Measurements from ENCODE around the gene EEIG1. TPM values are rescaled to one million over a fixed set of nuclear protein-coding genes. Genes with fewer than 3 reads are reported as not detected.

Gene EEIG1
- total and polyA plus RNA-seq, 2 of the 4 experiments (the other 2 are of a cell fraction): 1.1 to 23.2 TPM

- H3K4me3 ChIP-seq (ENCODE audit: insufficient read depth, low read depth, low read length): no peak overlapping the region
These were observed 36.1 kb downstream of the EEIG1 start for GRCh38 chr9:127944586-127945218.

More at GRCh38 chr9:127944586-127945218, 36.1 kb downstream of the EEIG1 start:
- Histone ChIP-seq H3K79me1 (ENCODE audit: low read depth in 1 of 2, low read length in 2 of 2) (peaks cover 0 to 13% of the 10 kb centered on the region in 2 experiments; a peak in 1 of 4 replicates), H3K9me3 (ENCODE audit: control insufficient read depth, insufficient read depth, low read length) (no peaks in the 10 kb centered on the region), H3K18ac (ENCODE audit: low read depth, low read length) (no peak overlapping the region), H3K4ac (ENCODE audit: low read depth, low read length) (no peak overlapping the region), H2AFZ (replicated peaks; ENCODE audit: low read length, poor library complexity) (no peak overlapping the region), H2AK9ac (replicated peaks; ENCODE audit: low read depth, low read length, poor library complexity) (no peak overlapping the region), H3K23ac (ENCODE audit: low read depth, low read length) (no peak overlapping the region), H2BK5ac (ENCODE audit: low read depth, low read length, poor library complexity, severe bottlenecking) (no peak overlapping the region), H2BK15ac (ENCODE audit: low read depth, low read length) (no peak overlapping the region), H3K4me2 (ENCODE audit: low read depth, low read length) (no peak overlapping the region), H3K14ac (replicated peaks; ENCODE audit: low read depth, low read length) (no peak overlapping the region), H3K4me1 (ENCODE audit: control insufficient read depth, insufficient read depth, low read length) (peaks cover 5% of the 10 kb centered on the region; the same call in 1 of the 2 replicates), H3K27ac (ENCODE audit: insufficient read depth, low read length) (no peak overlapping the region), H2BK120ac (ENCODE audit: low read depth, low read length) (no peak overlapping the region), H3K56ac (ENCODE audit: extremely low read depth, insufficient read depth, low read length) (no peak overlapping the region), H4K5ac (ENCODE audit: low read depth, low read length) (no peak overlapping the region), H2BK20ac (ENCODE audit: low read depth, low read length) (no peak overlapping the region), H3K36me3 (ENCODE audit: control insufficient read depth, insufficient read depth, low read length) (peaks cover 34% of the 10 kb centered on the region), H2AK5ac (ENCODE audit: low read depth, low read length) (no peak overlapping the region), H4K20me1 (ENCODE audit: insufficient read depth, low read length) (peaks cover 12% of the 10 kb centered on the region), H4K91ac (ENCODE audit: insufficient read depth, low read depth, low read length) (no peak overlapping the region), H3K27me3 (ENCODE audit: control insufficient read depth, insufficient read depth, low read length) (no peaks in the 10 kb centered on the region), H4K8ac (ENCODE audit: low read depth in 2 of 2, low read length in 2 of 2) (no peak overlapping the region), H3K9me1 (ENCODE audit: insufficient read depth, low read length) (no peaks in the 10 kb centered on the region; the same call in 1 of the 2 replicates), H3K9ac (ENCODE audit: low read depth, low read length) (no peak overlapping the region)
- in situ Hi-C loops (cut with MboI; ENCODE audit: low sequenced_read_pairs) (no loop called here), dilution Hi-C loops (cut with HindIII; ENCODE audit: low sequenced_read_pairs, unreplicated experiment) (no loop called here), intact Hi-C loops (cut with micrococcal nuclease) (loop anchor here (5.0 kb wide), 1 partner anchor 153 kb away; no protein-coding TSS in a partner anchor)
- WGBS, 2 experiments (ENCODE audit: extremely low coverage in 2 of 2, insufficient read length in 1 of 2): 91% methylated on average over 28 of the region's 38 CpGs; no CpG with 5 or more reads in 1 of the 2 experiments
- no TSS peak for BruUV-seq (replicated peaks)
- no peak for ATAC-seq (ENCODE audit: low read depth)
- no peak for DNase-seq
- ChIA-PET CTCF (interaction anchor here (0.7 to 2.8 kb wide), 6 partner anchors 9 to 173 kb away, joined by 3 to 15 read pairs (median 6); no protein-coding TSS in a partner anchor), POLR2A (ENCODE audit: unreplicated experiment) (no interaction called here)
- no peak for TF ChIP-seq NFE2L2 (IDR thresholded peaks at IDR 0.05; ENCODE audit: low read depth, low read length)
- no peak for TF ChIP-seq FOS (IDR thresholded peaks at IDR 0.05; ENCODE audit: low read depth, low read length)
